BLaER1 treated with 17β-estradiol and CSF1 and Interleukin-3, amounts not matched to agents 10 nM and 100 nM (cell line): ENCODE measurements around the gene ANKDD1A.
A peak's percentile ranks its signal among the peaks of the same experiment; 100 is the strongest.

Experiments
- H3K27ac ChIP-seq, 11 experiments: shearing (Covaris generic); formaldehyde crosslinking; 2 replicates each; pipeline ENCODE4 v1.8.1; 2022
- H3K27me3 ChIP-seq, 11 experiments: shearing (Covaris generic); formaldehyde crosslinking; 2 replicates each; pipeline ENCODE4 v1.8.1; 2022
- H3K36me3 ChIP-seq, 11 experiments: shearing (Covaris generic); formaldehyde crosslinking; 2 replicates each; pipeline ENCODE4 v1.8.1; 2022
- H3K4me1 ChIP-seq, 10 experiments: shearing (Covaris generic); formaldehyde crosslinking; 2 replicates each; pipeline ENCODE4 v1.8.1; 2022
- H3K4me2 ChIP-seq, 11 experiments: shearing (Covaris generic); formaldehyde crosslinking; 2 replicates each; pipeline ENCODE4 v1.8.1; 2022
- H3K4me3 ChIP-seq, 10 experiments: shearing (Covaris generic); formaldehyde crosslinking; 2 replicates each; pipeline ENCODE4 v1.8.1; 2022
- H3K9ac ChIP-seq, 11 experiments: shearing (Covaris generic); formaldehyde crosslinking; 2 replicates each; pipeline ENCODE4 v1.8.1; 2022
- H3K9me3 ChIP-seq, 11 experiments: shearing (Covaris generic); formaldehyde crosslinking; replicated peaks in 1 of 11; 2 replicates each; pipeline ENCODE4 v1.8.1; 2022
- H4K20me1 ChIP-seq, 11 experiments: shearing (Covaris generic); formaldehyde crosslinking; 2 replicates each; pipeline ENCODE4 v1.8.1; 2022
- Cebpa-rat ChIP-seq, 11 experiments: shearing (Covaris generic); IDR thresholded peaks; 2 replicates each; pipeline ENCODE4 v1.8.1; 2022

Gene ANKDD1A

GRCh38 chr15:64981812-64982431 lies 70.2 kb downstream of the ANKDD1A start:
- no peaks in the 10 kb centered on the region for H3K9me3 ChIP-seq
- peaks cover 0 to 34% (median 0%) of the 10 kb centered on the region in 11 experiments; a peak in 11 of 22 replicates for H4K20me1 ChIP-seq
- no peak for TF ChIP-seq Cebpa-rat (IDR thresholded peaks at IDR 0.05)
- H3K9ac ChIP-seq: peak overlapping the region in 5 of 11 experiments; percentile 4 to 57 (median 25); a peak in 6 of 22 replicates
- H3K27me3 ChIP-seq: no peaks in the 10 kb centered on the region
- H3K27ac ChIP-seq: peak overlapping the region in 3 of 11 experiments; percentile 6 to 33 (median 15); a peak in 1 of 22 replicates
- H3K4me1 ChIP-seq: peaks cover 25 to 87% (median 39%) of the 10 kb centered on the region in 10 experiments
- no peak overlapping the region for H3K4me3 ChIP-seq
- H3K36me3 ChIP-seq: peaks cover 60 to 77% (median 70%) of the 10 kb centered on the region in 11 experiments
- peak overlapping the region in 1 of 11 experiments; percentile 92; a peak in 2 of 22 replicates for H3K4me2 ChIP-seq

GRCh38 chr15:64982472-64982871 lies 70.8 kb downstream of the ANKDD1A start:
- Histone ChIP-seq H3K36me3 (peaks cover 55 to 77% (median 67%) of the 10 kb centered on the region in 11 experiments), H3K9ac (peak overlapping the region in 2 of 11 experiments; percentile 4 to 18; a peak in 1 of 22 replicates), H3K27ac (0 out of 22 replicates have a peak overlapping the region, but pooled peaks of 2 of the 11 experiments have one; percentile 6 to 33), H3K4me2 (peak overlapping the region in 1 of 11 experiments; percentile 92; a peak in 1 of 22 replicates), H3K4me1 (peaks cover 30 to 92% (median 45%) of the 10 kb centered on the region in 10 experiments), H3K27me3 (no peaks in the 10 kb centered on the region), H3K4me3 (no peak overlapping the region), H4K20me1 (peaks cover 0 to 29% (median 1%) of the 10 kb centered on the region in 11 experiments; a peak in 11 of 22 replicates), H3K9me3 (no peaks in the 10 kb centered on the region)
- TF ChIP-seq Cebpa-rat (IDR thresholded peaks at IDR 0.05): no peak

- Histone ChIP-seq H3K4me1 (peaks cover 50 to 87% (median 64%) of the 10 kb centered on the region in 10 experiments), H3K4me3 (peak overlapping the region in 8 of 10 experiments; percentile 1 to 88 (median 26); a peak in 11 of 20 replicates), H3K9ac (peak overlapping the region; percentile 26 to 98 (median 58); a peak in 16 of 22 replicates), H3K27me3 (no peaks in the 10 kb centered on the region), H3K27ac (peak overlapping the region; percentile 47 to 84 (median 79)), H4K20me1 (peaks cover 0 to 20% (median 0%) of the 10 kb centered on the region in 11 experiments; a peak in 4 of 22 replicates), H3K9me3 (no peaks in the 10 kb centered on the region), H3K36me3 (peaks cover 27 to 52% (median 38%) of the 10 kb centered on the region in 11 experiments; a peak in 21 of 22 replicates), H3K4me2 (peak overlapping the region; percentile 42 to 94 (median 89))
- TF ChIP-seq Cebpa-rat (IDR thresholded peaks at IDR 0.05): peak in 7 of 11 experiments; percentile 18 to 70 (median 58); a peak in 10 of 22 replicates
These were observed 73.8 kb downstream of the ANKDD1A start for GRCh38 chr15:64985366-64986033.

GRCh38 chr15:64987136-64987535 lies 75.4 kb downstream of the ANKDD1A start:
- Histone ChIP-seq H3K27ac (peak overlapping the region in 5 of 11 experiments; percentile 13 to 95 (median 81); a peak in 4 of 22 replicates), H3K4me2 (peak overlapping the region; percentile 16 to 94 (median 89); a peak in 18 of 22 replicates), H3K27me3 (no peaks in the 10 kb centered on the region), H3K4me3 (peak overlapping the region in 7 of 10 experiments; percentile 26 to 97 (median 91); a peak in 11 of 20 replicates), H3K9me3 (no peaks in the 10 kb centered on the region), H3K36me3 (peaks cover 14 to 36% (median 23%) of the 10 kb centered on the region in 11 experiments; a peak in 21 of 22 replicates), H3K9ac (peak overlapping the region in 6 of 11 experiments; percentile 5 to 99 (median 97); a peak in 6 of 22 replicates), H4K20me1 (peaks cover 0 to 20% (median 0%) of the 10 kb centered on the region in 11 experiments; a peak in 4 of 22 replicates), H3K4me1 (peaks cover 54 to 77% (median 68%) of the 10 kb centered on the region in 10 experiments)
- TF ChIP-seq Cebpa-rat (IDR thresholded peaks at IDR 0.05): no peak

- TF ChIP-seq Cebpa-rat (IDR thresholded peaks at IDR 0.05): no peak
- peak within 1 kb of the TSS; percentile 88 to 99 (median 95) for H3K27ac ChIP-seq
These were observed 77.9 kb downstream of the ANKDD1A start, which contains the start of gene SPG21 for GRCh38 chr15:64989416-64990167. SPG21 (minus strand) TSS chr15:64989914; CDS start chr15:64983569, 6,345 bp downstream.

GRCh38 chr15:64990168-64990470 lies 78.4 kb downstream of the ANKDD1A start:
- Histone ChIP-seq H3K4me3 (peak overlapping the region; percentile 77 to 98 (median 93)), H3K9ac (peak overlapping the region; percentile 90 to 99 (median 97)), H3K4me1 (peaks cover 42 to 49% (median 47%) of the 10 kb centered on the region in 10 experiments), H3K9me3 (no peaks in the 10 kb centered on the region), H3K36me3 (peaks cover 0 to 13% (median 5%) of the 10 kb centered on the region in 11 experiments; a peak in 8 of 22 replicates), H4K20me1 (peaks cover 0 to 16% (median 0%) of the 10 kb centered on the region in 11 experiments; a peak in 2 of 22 replicates), H3K4me2 (peak overlapping the region; percentile 73 to 94 (median 85)), H3K27ac (peak overlapping the region; percentile 46 to 99 (median 95); a peak in 21 of 22 replicates), H3K27me3 (no peaks in the 10 kb centered on the region)
- TF ChIP-seq Cebpa-rat (IDR thresholded peaks at IDR 0.05): no peak

More at GRCh38 chr15:64989416-64990167, 77.9 kb downstream of the ANKDD1A start, which contains the start of gene SPG21:
- H3K9me3 ChIP-seq: no peaks in the 10 kb centered on the region
- peak within 1 kb of the TSS; percentile 77 to 98 (median 93) for H3K4me3 ChIP-seq
- peak within 1 kb of the TSS; percentile 73 to 94 (median 89) for H3K4me2 ChIP-seq
- peak within 1 kb of the TSS; percentile 90 to 99 (median 97) for H3K9ac ChIP-seq
- peaks cover 0 to 16% (median 0%) of the 10 kb centered on the region in 11 experiments; a peak in 2 of 22 replicates for H4K20me1 ChIP-seq
- peaks cover 47 to 55% (median 53%) of the 10 kb centered on the region in 10 experiments for H3K4me1 ChIP-seq
- peaks cover 0 to 13% (median 5%) of the 10 kb centered on the region in 11 experiments; a peak in 8 of 22 replicates for H3K36me3 ChIP-seq
- no peaks in the 10 kb centered on the region for H3K27me3 ChIP-seq

GRCh38 chr15:64991536-64992135 lies 79.9 kb downstream of the ANKDD1A start:
- H3K4me3 ChIP-seq: no peak overlapping the region
- H3K27ac ChIP-seq: no peak overlapping the region
- no peaks in the 10 kb centered on the region for H3K9me3 ChIP-seq
- H3K36me3 ChIP-seq: peaks cover 0 to 13% (median 5%) of the 10 kb centered on the region in 11 experiments; a peak in 6 of 22 replicates
- peaks cover 29 to 35% (median 32%) of the 10 kb centered on the region in 10 experiments for H3K4me1 ChIP-seq
- H3K9ac ChIP-seq: no peak overlapping the region
- no peak overlapping the region for H3K4me2 ChIP-seq
- no peak for TF ChIP-seq Cebpa-rat (IDR thresholded peaks at IDR 0.05)
- H4K20me1 ChIP-seq: peaks cover 0 to 16% (median 0%) of the 10 kb centered on the region in 11 experiments; a peak in 2 of 22 replicates
- no peaks in the 10 kb centered on the region for H3K27me3 ChIP-seq
